Inflammatory macrophage treated with lipopolysaccharide for 4 hours (primary cell): ENCODE data around the gene METRN.

Experiments
- DNase-seq: peaks from one replicate; pipeline ENCODE4 v3.0.0-alpha.2; 2020

METRN gene

DNA sequence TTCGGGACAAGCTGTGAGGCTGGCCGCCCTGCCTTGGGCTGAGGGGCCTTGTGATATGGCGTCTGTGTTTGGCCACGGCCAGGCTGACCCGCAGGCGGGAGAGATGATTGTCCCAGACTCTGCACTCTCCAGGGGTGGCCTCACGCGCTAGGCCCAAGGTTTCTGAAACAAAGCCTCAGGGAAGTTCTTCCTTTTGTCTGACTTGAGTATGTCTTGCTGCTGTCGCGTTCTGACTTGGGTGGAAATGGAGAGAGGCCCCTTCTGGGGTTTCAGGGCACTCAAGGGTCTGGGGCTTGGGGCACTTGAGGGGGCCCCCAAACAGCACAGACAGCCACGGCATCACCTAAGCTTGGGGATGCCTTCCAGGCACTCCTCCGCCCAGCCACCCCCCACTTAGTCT is 3.8 kb upstream of the METRN start:
- DNase-seq, result no peak

DNA sequence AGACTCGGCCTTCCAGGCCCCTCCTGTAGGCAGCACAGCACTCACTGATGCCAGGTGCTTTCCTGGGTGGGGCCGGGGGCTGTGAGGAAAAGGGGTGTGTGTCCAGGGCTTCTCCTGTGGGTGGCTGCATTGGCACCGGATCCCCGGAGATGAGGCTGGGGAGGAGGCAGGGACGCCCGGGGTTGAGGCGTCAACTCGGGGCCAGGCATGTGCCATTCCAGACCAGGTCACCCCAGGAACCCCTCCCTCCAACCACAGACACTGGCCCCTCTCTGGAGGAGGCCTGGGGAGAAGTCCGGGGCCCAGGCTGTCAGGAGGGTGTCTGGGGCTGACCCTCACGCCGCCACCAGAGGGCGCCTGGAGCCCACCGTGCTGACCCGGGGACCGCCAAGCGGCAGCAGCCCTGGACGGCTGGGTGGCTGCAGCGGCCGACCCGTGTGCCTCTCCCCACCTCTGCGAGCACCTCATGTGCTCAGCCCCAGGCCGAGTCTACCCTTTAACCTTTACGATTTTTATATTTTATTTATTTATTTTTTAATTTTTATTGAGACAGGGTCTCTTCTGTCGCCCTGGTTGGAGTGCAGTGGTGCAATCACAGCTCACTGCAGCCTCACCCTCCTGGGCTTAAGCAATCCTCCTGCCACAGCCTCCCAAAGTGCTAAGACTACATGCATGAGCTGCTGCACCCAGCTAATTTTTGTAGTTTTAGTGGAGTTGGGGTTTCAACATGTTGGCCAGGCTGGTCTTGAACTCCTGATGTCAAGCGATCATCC is 3.2 kb upstream of the METRN start:
- peak; percentile 73 for DNase-seq

DNA sequence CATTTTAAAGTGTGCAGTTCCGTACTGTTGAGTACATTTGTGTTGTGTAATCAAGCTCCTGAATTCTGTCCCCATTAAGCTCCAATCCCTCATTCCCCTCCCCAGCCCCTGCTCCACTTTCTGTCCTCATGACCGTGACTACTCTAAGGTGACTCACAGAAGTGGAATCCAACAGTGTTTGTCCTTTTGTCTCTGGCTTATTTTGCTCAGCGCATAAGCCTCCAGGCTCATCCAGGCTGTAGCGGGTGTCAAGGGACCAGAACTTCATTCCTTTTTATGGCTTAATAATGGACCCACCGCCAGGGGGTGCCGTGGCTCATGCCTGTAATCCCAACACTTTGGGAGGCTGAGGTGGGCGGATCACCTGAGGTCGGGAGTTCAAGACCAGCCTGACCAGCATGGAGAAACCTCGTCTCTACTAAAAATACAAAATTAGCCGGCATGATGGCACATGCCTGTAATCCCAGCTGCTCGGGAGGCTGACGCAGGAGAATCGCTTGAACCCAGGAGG is 2.1 kb upstream of the METRN start:
- DNase-seq, result peak; percentile 50

- no peak for DNase-seq
Measured at GRCh38 chr16:714079-714478, 839 bp upstream of the METRN start.

DNA sequence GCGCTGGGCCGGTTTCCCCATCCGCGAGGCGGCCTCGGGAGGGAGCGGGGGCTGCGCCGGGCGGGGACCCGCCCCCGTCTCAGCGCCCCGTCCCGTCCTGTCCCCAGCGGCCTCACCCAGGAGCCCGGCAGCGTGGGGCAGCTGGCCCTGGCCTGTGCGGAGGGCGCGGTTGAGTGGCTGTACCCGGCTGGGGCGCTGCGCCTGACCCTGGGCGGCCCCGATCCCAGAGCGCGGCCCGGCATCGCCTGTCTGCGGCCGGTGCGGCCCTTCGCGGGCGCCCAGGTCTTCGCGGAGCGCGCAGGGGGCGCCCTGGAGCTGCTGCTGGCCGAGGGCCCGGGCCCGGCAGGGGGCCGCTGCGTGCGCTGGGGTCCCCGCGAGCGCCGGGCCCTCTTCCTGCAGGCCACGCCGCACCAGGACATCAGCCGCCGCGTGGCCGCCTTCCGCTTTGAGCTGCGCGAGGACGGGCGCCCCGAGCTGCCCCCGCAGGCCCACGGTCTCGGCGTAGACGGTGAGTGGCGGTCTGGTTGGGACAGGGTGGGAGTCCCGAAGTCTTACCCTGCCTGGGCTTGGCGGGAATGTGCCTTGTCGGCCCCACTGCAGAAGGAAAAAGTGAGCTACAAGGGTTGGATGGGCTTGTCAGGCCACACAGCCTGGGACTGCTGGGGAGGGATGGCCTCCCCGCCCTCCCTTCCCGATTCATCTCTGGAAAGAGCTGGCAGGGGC is 720 bp downstream of the METRN start:
- DNase-seq, result no peak

GRCh38 chr16:716200-716568 is 1.3 kb downstream of the METRN start:
- DNase-seq, result no peak

GRCh38 chr16:716768-717325 is 1.9 kb downstream of the METRN start:
- DNase-seq, result no peak

- DNase-seq, result no peak
Measured at GRCh38 chr16:717450-718245, 2.7 kb downstream of the METRN start.

GRCh38 chr16:718389-718788 is 3.5 kb downstream of the METRN start:
- DNase-seq, result no peak

- no peak for DNase-seq
Measured at GRCh38 chr16:718922-719321, 4.0 kb downstream of the METRN start.

- DNase-seq, result no peak
Measured at GRCh38 chr16:719815-720446, 5.0 kb downstream of the METRN start.

GRCh38 chr16:720447-720989 is 5.6 kb downstream of the METRN start:
- no peak for DNase-seq

DNA sequence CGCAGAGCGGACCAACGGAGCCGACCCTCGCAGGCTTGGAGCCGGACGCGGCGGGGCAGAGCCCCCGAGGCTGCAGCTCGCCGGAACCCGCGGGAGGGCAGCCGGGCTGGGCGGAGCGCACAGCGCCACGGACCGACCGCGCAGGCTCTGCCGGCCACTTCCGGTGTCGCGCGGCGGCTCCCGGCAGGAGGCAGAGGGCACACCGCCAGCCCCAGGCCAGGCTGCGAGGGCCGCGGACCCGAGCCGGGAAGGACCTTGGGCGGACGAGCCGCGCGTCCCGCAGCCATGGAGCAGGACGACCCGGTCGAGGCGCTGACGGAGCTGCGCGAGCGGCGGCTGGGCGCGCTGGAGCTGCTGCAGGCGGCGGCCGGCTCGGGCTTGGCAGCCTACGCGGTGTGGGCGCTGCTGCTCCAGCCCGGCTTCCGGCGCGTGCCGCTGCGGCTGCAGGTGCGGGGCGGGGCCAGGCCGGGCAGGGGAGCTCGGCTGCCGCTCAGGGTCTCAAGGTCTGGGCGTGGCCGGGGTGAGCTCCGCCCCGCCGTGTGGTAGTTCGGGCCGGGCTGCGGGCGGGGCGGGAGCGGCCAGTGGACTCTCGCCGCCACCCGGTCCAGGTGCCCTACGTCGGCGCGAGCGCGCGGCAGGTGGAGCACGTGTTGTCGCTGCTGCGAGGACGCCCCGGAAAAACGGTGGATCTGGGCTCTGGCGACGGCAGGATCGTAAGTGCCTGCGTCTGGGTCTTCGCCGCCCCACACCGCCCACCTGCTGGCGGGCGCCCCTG is 6.3 kb downstream of the METRN start, which contains the start of gene ANTKMT:
ANTKMT (plus strand) TSS at position 157 of the 775 bp plus-strand sequence; CDS start at position 286, 129 bp downstream.
- peak; percentile 70 for DNase-seq

DNA sequence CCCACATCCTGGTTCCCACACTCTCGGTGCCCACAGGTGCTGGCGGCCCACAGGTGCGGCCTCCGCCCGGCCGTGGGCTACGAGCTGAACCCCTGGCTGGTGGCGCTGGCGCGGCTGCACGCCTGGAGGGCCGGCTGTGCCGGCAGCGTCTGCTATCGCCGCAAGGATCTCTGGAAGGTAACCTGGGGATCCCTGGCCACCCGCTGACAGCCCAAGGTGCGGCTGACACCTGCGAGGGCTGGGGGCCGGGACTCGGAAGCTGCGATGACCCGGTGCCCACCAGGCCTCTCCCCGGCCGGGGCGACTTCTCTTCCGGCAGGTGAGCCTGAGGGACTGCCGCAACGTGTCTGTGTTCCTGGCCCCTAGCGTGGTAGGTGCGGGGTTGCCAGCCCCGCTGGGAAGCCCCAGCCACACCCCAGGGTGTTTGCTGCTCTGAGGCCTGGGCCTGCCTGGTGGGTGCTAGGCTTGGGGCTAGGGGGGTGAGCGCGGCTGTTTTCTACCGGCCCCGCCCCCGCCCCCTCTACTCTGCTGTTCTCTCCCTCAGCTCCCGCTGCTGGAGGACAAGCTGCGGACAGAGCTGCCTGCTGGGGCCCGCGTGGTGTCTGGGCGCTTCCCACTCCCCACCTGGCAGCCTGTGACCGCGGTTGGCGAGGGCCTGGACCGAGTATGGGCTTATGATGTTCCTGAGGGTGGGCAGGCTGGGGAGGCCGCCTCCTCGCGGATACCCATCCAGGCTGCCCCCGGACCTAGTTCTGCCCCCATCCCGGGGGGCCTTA is 7.0 kb downstream of the METRN start:
- DNase-seq, result no peak

- DNase-seq, result no peak
Measured at GRCh38 chr16:722835-723633, 8.1 kb downstream of the METRN start.

DNA sequence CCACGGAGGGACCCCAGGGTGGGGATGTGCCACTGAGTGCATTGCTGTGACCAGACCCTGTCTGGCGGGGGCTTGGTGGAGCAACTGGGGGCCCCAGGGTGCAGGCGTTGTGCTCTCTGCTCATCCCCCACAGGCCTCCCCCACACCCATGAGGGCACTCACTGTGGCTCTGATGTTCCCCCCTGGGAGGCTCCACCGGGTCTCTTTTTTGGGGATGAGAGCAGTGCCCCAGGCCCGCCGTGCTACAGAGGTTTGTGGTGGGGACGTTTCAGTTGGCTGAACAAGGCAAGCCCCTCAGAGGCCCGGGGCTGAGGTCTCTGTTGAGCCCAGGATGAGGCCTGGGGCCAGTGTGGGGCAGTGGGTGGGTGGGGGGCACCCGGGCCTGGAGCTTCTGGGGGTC is 8.8 kb downstream of the METRN start:
- no peak for DNase-seq

GRCh38 chr16:724188-725040 is 9.5 kb downstream of the METRN start:
- DNase-seq, result no peak

GRCh38 chr16:725041-725376 is 10.1 kb downstream of the METRN start:
- no peak for DNase-seq
